ENCODE data around the gene POLR2L.

The POLR2L gene

DNA sequence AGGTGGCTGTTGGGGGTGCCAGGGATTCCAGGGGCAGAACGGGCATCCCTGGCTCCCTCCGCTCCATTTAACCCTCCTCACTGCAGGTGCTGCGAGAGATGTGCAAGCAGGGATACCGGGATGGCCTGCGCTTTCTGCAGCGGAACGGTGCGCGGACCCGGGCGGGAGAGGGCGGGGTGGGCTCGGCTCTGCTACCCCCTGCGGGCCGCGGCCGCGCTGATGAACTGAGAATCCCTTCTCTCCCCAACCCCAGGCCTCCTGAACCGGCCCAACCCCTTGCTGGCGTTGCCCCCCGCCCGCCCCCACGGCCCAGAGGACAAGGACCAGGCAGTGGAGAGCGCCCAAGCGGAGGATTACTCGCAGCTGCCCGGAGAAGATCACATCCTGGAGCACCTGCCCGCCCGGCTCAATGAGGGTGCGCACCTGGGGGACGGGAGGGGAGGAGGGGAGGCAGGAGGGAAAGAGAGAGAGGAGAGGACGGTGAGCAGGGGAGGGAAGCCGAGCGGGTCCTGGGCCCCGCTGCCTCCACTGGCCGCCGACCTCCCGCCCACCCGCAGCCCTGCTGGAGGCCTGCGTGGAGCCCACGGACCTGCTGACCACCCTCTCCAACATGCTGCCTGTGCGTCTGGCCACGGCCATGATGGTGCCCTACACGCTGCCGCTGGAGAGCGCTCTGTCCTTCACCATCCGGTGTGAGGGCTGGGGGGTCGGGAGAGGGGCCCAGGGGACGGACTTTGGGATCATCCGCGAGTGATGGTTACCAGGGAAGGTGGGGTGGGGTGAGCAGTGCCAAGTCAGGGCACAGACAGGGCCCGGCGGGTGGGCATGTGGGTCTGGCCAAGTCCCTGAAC lies 18.7 kb downstream of the POLR2L start:
- Histone ChIP-seq H3K4me3 (ENCODE audit: severe bottlenecking) (no peak overlapping the region), H3K9me3 (ENCODE audit: severe bottlenecking) (no peaks in the 10 kb centered on the region), H3K27me3 (ENCODE audit: insufficient read depth, poor library complexity, severe bottlenecking) (peaks cover 10% of the 10 kb centered on the region), H3K27ac (ENCODE audit: poor library complexity, severe bottlenecking) (no peak overlapping the region), H3K4me1 (ENCODE audit: insufficient read depth, poor library complexity, severe bottlenecking) (peaks cover 14% of the 10 kb centered on the region), H3K36me3 (ENCODE audit: low read depth) (no peaks in the 10 kb centered on the region)
- no peak for ATAC-seq (ENCODE audit: low read depth)
- DNase-seq (ENCODE audit: low spot score): no peak
- no peak for TF ChIP-seq CTCF (IDR thresholded peaks at IDR 0.05; ENCODE audit: poor library complexity, severe bottlenecking)

GRCh38 chr11:821512-822371 lies 20.6 kb downstream of the POLR2L start:
- no peak for TF ChIP-seq CTCF (IDR thresholded peaks at IDR 0.05; ENCODE audit: poor library complexity, severe bottlenecking)
- Histone ChIP-seq H3K9me3 (ENCODE audit: severe bottlenecking) (no peaks in the 10 kb centered on the region), H3K4me3 (ENCODE audit: severe bottlenecking) (no peak overlapping the region), H3K27ac (ENCODE audit: poor library complexity, severe bottlenecking) (peak overlapping the region; percentile 77), H3K27me3 (ENCODE audit: insufficient read depth, poor library complexity, severe bottlenecking) (peaks cover 5% of the 10 kb centered on the region), H3K4me1 (ENCODE audit: insufficient read depth, poor library complexity, severe bottlenecking) (peaks cover 15% of the 10 kb centered on the region), H3K36me3 (ENCODE audit: low read depth) (no peaks in the 10 kb centered on the region)
- no peak for DNase-seq (ENCODE audit: low spot score)
- ATAC-seq (ENCODE audit: low read depth): no peak

GRCh38 chr11:820655-821511 lies 21.4 kb downstream of the POLR2L start:
- H3K9me3 ChIP-seq (ENCODE audit: severe bottlenecking): no peaks in the 10 kb centered on the region
- peak overlapping the region; percentile 80 for H3K4me3 ChIP-seq (ENCODE audit: severe bottlenecking)
- H3K4me1 ChIP-seq (ENCODE audit: insufficient read depth, poor library complexity, severe bottlenecking): peaks cover 15% of the 10 kb centered on the region
- no peaks in the 10 kb centered on the region for H3K27me3 ChIP-seq (ENCODE audit: insufficient read depth, poor library complexity, severe bottlenecking)
- no peak for TF ChIP-seq CTCF (IDR thresholded peaks at IDR 0.05; ENCODE audit: poor library complexity, severe bottlenecking)
- ATAC-seq (ENCODE audit: low read depth) (peak; percentile 28; the same call in 2 of the 3 replicates), DNase-seq (ENCODE audit: low spot score) (no peak)
- H3K27ac ChIP-seq (ENCODE audit: poor library complexity, severe bottlenecking): peak overlapping the region; percentile 77
- H3K36me3 ChIP-seq (ENCODE audit: low read depth): no peaks in the 10 kb centered on the region

DNA sequence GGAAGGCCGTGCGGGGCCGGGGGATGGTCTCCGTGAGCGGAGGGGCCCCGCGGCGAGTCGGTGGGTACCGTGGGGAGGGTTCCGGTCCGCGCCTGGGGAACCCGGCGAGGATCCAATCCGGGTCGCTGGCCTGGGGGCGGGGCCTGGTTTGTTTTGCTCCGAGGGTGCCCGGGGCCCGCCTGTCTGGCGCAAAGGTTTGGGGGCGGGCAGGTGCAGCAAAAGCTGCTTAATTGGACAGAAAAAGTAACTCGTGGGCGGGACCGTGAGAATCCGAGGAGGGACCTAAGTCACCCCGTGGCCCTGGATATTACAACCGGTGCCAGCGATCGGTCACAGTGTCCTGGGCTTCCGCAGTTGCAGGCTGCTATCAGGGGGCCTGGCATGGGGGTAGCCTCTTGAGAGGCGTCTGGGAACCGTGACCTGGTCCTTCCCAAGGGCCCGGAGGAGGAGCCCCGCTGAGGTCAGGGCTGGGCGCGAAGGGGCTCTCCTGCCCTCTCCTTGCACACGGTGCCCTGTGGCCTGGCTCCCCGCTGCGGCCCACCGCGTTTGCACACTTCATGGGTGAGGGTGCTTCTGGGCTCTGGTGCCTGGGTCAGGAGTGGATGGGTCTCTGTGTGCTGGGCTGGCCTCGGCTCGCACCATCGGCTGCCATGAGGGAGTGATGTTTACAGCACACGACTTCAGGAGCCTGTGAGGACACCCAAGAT lies 22.2 kb downstream of the POLR2L start:
- DNase-seq (ENCODE audit: low spot score) (peak; percentile 93), ATAC-seq (ENCODE audit: low read depth) (peak; percentile 57)
- H3K4me1 ChIP-seq (ENCODE audit: insufficient read depth, poor library complexity, severe bottlenecking): peaks cover 15% of the 10 kb centered on the region
- no peaks in the 10 kb centered on the region for H3K27me3 ChIP-seq (ENCODE audit: insufficient read depth, poor library complexity, severe bottlenecking)
- H3K27ac ChIP-seq (ENCODE audit: poor library complexity, severe bottlenecking): peak overlapping the region; percentile 77
- H3K4me3 ChIP-seq (ENCODE audit: severe bottlenecking): peak overlapping the region; percentile 80
- TF ChIP-seq CTCF (IDR thresholded peaks at IDR 0.05; ENCODE audit: poor library complexity, severe bottlenecking): no peak
- H3K9me3 ChIP-seq (ENCODE audit: severe bottlenecking): no peaks in the 10 kb centered on the region
- H3K36me3 ChIP-seq (ENCODE audit: low read depth): no peaks in the 10 kb centered on the region
